ENCODE measurements around the gene KLK10.
A peak's percentile ranks its signal among the peaks of the same experiment; 100 is the strongest.
"Not testable (repeated sequence)": the region's sequence is repeated elsewhere in the genome, so short reads cannot be mapped to it uniquely, and the experiment has no call there.

KLK10 gene

DNA sequence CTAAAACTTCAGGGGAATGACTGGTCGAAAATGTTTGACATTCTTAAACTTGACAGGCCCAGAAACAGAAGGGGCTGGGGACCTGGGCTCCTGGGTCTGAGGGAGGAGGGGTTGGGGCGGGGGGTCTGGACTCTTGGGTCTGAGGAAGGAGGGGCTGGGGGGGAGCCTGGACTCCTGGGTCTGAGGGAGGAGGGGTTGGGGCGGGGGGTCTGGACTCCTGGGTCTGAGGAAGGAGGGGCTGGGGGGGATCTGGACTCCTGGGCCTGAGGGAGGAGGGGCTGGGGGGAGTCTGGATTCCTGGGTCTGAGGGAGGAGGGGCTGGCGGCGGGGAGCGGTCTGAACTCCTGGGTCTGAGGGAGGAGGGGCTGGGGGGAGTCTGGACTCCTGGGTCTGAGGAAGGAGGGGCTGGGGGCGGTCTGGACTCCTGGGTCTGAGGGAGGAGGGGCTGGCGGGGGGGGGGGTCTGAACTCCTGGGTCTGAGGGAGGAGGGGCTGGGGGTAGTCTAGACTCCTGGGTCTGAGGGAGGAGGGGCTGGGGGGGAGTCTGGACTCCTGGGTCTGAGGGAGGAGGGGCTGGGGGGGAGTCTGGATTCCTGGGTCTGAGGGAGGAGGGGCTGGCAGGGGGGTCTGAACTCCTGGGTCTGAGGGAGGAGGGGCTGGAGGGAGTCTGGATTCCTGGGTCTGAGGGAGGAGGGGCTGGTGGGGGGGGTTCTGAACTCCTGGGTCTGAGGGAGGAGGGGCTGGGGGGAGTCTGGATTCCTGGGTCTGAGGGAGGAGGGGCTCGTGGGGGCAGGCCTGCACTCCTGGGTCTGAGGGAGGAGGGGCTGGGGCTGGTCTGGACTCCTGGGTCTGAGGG lies 44.6 kb downstream of the KLK10 start:
- H3K4me3 ChIP-seq (replicated peaks in 1 of 2; ENCODE audit: low read depth in 2 of 2, low read length in 2 of 2): no peak overlapping the region
- TF ChIP-seq, protein P1, sequence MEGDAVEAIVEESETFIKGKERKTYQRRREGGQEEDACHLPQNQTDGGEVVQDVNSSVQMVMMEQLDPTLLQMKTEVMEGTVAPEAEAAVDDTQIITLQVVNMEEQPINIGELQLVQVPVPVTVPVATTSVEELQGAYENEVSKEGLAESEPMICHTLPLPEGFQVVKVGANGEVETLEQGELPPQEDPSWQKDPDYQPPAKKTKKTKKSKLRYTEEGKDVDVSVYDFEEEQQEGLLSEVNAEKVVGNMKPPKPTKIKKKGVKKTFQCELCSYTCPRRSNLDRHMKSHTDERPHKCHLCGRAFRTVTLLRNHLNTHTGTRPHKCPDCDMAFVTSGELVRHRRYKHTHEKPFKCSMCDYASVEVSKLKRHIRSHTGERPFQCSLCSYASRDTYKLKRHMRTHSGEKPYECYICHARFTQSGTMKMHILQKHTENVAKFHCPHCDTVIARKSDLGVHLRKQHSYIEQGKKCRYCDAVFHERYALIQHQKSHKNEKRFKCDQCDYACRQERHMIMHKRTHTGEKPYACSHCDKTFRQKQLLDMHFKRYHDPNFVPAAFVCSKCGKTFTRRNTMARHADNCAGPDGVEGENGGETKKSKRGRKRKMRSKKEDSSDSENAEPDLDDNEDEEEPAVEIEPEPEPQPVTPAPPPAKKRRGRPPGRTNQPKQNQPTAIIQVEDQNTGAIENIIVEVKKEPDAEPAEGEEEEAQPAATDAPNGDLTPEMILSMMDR (IDR thresholded peaks at IDR 0.05; ENCODE audit: low read depth, low read length): no peak
- no peak for DNase-seq (ENCODE audit: low read depth in 2 of 2)

DNA sequence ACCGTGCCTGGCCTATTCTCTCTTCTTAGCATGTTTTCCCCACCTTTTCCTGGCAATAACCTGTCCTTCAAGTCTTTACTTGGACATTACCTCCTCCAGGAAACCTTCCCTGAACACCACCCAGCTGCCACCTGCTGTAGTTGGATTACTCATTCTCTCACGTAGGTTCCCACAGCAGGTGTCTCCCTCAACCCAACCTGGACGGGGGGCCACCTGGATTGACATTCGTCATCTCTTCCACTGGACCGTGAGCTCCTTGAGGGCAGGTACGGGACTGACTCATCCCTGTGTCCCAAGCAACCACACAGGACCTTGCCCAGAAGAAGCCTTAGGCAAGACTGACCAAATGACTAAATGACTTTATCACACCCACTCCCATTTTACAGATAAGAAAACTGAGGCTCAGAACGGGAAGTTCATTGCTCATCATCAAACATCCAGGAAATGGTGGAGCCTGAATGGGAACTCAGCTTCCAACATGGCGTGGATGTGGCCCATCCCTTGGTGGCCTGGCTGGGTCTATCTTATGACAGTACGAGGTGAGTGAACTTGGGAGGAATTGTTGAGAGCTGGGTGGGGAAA lies 46.6 kb downstream of the KLK10 start:
- DNase-seq (ENCODE audit: low read depth in 2 of 2): no peak
- no peak overlapping the region for H3K4me3 ChIP-seq (replicated peaks in 1 of 2; ENCODE audit: low read depth in 2 of 2, low read length in 2 of 2)
- TF ChIP-seq, protein P1 (IDR thresholded peaks at IDR 0.05; ENCODE audit: low read depth, low read length): no peak

DNA sequence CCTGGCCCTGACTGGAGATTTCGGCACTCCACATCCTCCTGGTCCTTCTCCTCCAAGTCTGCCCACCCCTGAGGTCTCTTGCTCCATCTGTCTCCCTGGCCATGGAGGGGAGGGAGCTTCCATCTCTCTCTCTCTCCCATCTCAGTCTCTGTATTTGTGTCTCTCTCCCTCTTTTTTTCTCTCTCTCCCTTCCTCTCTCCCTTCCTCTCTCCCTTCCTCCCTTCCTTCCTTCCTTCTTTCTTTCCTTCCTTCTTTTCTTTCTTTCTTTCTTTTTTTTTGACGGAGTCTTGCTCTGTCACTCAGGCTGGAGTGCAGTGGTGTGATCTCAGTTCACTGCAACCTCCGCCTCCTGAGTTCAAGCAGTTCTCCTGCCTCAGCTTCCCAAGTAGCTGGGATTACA lies 49.7 kb downstream of the KLK10 start:
- not testable (repeated sequence) for DNase-seq (ENCODE audit: low read depth in 2 of 2); H3K4me3 ChIP-seq (replicated peaks in 1 of 2; ENCODE audit: low read depth in 2 of 2, low read length in 2 of 2)

DNA sequence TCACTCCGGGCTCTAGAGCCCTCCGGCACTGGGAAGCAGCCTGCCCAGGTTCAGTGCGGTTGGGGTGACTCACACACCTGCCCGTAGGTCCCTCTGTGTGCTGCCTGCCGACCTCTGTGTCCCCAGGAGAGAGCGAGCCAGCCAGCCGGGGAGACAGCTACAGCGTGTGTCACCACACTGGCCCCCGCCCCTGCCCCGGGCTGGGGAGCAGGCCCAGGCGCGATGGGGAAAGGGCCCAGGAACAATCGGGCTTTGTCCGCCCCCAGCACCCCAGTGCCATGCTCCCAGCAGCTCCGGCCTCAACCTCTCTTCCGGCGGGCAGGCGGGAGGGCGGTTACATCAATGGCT lies 50.1 kb downstream of the KLK10 start, which contains the start of gene KLK6:
TSS of gene KLK6 (minus strand) at position 179 of the 348 bp plus-strand sequence. CDS start 1,487 bp downstream, outside the sequence.
- no peak for DNase-seq (ENCODE audit: low read depth in 2 of 2)
- no peak within 1 kb of the TSS for H3K4me3 ChIP-seq (replicated peaks in 1 of 2; ENCODE audit: low read depth in 2 of 2, low read length in 2 of 2)
- TF ChIP-seq, protein P1 (IDR thresholded peaks at IDR 0.05; ENCODE audit: low read depth, low read length): no peak

DNA sequence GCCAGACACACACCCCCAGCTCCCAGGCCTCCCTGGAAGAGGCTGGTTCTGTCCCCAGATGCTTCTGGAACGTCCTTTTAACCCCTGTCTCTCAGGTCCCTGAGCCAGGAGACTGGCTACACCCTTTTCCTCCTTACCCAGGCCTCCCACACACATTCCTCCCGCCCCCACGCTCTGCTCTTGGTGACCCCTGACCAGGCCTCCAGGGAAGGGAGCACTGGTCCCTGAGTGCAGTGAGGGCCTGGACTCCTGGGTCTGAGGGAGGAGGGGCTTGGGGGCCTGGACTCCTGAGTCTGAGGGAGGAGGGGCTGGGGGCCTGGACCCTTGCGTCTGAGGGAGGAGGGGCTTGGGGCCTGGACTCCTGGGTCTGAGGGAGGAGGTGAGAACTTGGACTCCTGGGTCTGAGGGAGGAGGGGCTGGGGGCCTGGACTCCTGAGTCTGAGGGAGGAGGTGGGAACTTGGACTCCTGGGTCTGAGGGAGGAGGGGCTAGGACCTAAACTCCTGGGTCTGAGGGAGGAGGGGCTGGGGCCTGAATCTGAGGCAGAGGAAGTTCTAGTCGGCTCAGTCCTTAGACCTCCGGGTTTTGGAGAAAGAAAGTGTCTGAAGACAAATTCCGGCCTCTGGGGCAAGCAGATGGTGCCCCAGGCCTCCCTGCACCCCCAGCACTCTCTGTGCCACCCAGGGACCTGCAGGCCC lies 50.6 kb downstream of the KLK10 start:
- TF ChIP-seq, protein P1 (IDR thresholded peaks at IDR 0.05; ENCODE audit: low read depth, low read length): no peak
- DNase-seq (ENCODE audit: low read depth in 2 of 2): peak in 1 of 2 donors; percentile 2

DNA sequence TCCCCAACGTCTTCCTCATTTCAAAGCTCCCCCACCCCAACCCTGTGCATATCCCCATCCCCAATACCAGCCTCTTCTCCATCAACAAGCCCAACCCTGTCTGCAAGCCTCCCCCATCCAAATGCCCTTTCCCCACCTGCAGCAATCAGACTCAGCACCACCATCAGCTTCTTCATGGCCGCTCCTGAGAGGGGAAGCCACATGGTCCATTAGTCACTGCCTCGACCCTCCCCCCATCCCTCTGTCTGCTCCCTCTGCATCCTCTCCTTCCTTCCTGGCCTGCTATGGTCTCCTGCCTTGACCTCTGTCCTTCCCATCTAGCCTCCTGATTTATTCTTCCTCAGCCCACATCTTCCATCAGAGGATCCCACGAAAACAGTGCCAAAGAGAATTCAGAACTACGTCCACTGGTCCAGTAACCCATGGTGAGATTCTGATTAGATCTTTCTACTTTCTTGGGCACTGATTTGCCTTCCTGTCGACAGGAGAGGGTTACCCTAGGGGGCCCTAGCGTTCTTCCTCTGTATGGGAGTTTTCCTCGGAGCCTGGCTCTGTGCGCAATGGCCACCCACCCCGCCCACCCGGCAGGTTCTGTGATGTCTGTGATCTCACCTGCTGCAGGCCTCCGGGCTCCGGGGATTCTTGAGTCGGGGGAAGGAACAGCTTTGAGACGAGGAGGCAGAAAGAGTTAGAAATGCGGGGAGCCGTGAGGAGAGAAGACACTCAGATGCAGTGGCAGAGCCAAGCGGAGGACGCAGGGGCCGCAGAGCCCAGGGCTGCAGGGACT lies 51.4 kb downstream of the KLK10 start:
- TF ChIP-seq, protein P1 (IDR thresholded peaks at IDR 0.05; ENCODE audit: low read depth, low read length): no peak
- no peak for DNase-seq (ENCODE audit: low read depth in 2 of 2)
- H3K4me3 ChIP-seq (replicated peaks in 1 of 2; ENCODE audit: low read depth in 2 of 2, low read length in 2 of 2): no peak overlapping the region

More for the DNA sequence above, 50.6 kb downstream of the KLK10 start:
- H3K4me3 ChIP-seq (replicated peaks in 1 of 2; ENCODE audit: low read depth in 2 of 2, low read length in 2 of 2): no peak overlapping the region
